Mesenchymal stem cell (in vitro differentiated cells and primary cell): ENCODE measurements around the gene GRHL1.
A peak's percentile ranks its signal among the peaks of the same experiment; 100 is the strongest.

Source experiments
- DNase-seq: peaks from one replicate; pipeline ENCODE4 v3.0.0-alpha.2; 2013
- H2AFZ ChIP-seq: one replicate; pipeline ENCODE4 v1.6.1; 2013; ENCODE audit warnings: low read depth, mild to moderate bottlenecking, control low read depth, inconsistent platforms, low read length, moderate library complexity
- H2AK5ac ChIP-seq: 2 replicates; pipeline ENCODE4 v1.6.1; 2013; ENCODE audit warnings: low read length, moderate library complexity, mild to moderate bottlenecking, inconsistent platforms; ENCODE audit not compliant: severe bottlenecking
- H2BK120ac ChIP-seq: one replicate; pipeline ENCODE4 v1.6.1; 2013; ENCODE audit warnings: low read depth, mild to moderate bottlenecking, inconsistent platforms, low read length, moderate library complexity
- H2BK12ac ChIP-seq, 2 experiments: one replicate each; pipeline ENCODE4 v1.6.1; 2013; ENCODE audit warnings: inconsistent platforms in 2 of 2, low read length in 2 of 2, mild to moderate bottlenecking in 2 of 2, moderate library complexity in 2 of 2, control low read depth in 1 of 2
- H2BK15ac ChIP-seq: one replicate; pipeline ENCODE4 v1.6.1; 2013; ENCODE audit warnings: mild to moderate bottlenecking, low read depth, inconsistent platforms; ENCODE audit not compliant: poor library complexity, severe bottlenecking
- H2BK5ac ChIP-seq: 2 replicates; pipeline ENCODE4 v1.6.1; 2013; ENCODE audit warnings: low read depth, mild to moderate bottlenecking, low read length, control low read depth, inconsistent platforms; ENCODE audit not compliant: poor library complexity, severe bottlenecking
- H3K14ac ChIP-seq, 2 experiments: one replicate each; pipeline ENCODE4 v1.6.1; 2013; ENCODE audit warnings: inconsistent platforms in 2 of 2, low read length in 2 of 2, control low read depth in 1 of 2, mild to moderate bottlenecking in 1 of 2, moderate library complexity in 1 of 2
- H3K18ac ChIP-seq, 2 experiments: one replicate each; pipeline ENCODE4 v1.6.1; 2013; ENCODE audit warnings: inconsistent platforms in 2 of 2, low read length in 2 of 2, control low read depth in 1 of 2, low read depth in 1 of 2, mild to moderate bottlenecking in 1 of 2
- H3K23ac ChIP-seq, 2 experiments: one replicate each; pipeline ENCODE4 v1.6.1; 2013; ENCODE audit warnings: inconsistent platforms in 2 of 2, low read length in 2 of 2, mild to moderate bottlenecking in 2 of 2, moderate library complexity in 2 of 2, control low read depth in 1 of 2
- H3K27ac ChIP-seq: 2 replicates; pipeline ENCODE4 v1.5.1; 2013; ENCODE audit warnings: mild to moderate bottlenecking, moderate library complexity, low read length, control low read depth, inconsistent platforms; ENCODE audit not compliant: poor library complexity, severe bottlenecking
- H3K27me3 ChIP-seq, 2 experiments: 2 replicates each; pipeline versions ENCODE4 v1.6.1 to v1.7.0; 2013; ENCODE audit warnings: low read length in 2 of 2, mild to moderate bottlenecking in 2 of 2, moderate library complexity in 2 of 2, control low read depth in 1 of 2, inconsistent platforms in 1 of 2; ENCODE audit not compliant: control insufficient read depth in 1 of 2, insufficient read depth in 1 of 2
- H3K36me3 ChIP-seq, 2 experiments: 2 replicates each; pipeline versions ENCODE4 v1.6.1 to v1.7.0; 2013; ENCODE audit warnings: low read length in 2 of 2, control low read depth in 1 of 2, inconsistent platforms in 1 of 2, low read depth in 1 of 2, mild to moderate bottlenecking in 1 of 2; ENCODE audit not compliant: insufficient read depth in 2 of 2, control insufficient read depth in 1 of 2
- H3K4ac ChIP-seq, 2 experiments: one replicate each; pipeline ENCODE4 v1.6.1; 2013; ENCODE audit warnings: inconsistent platforms in 2 of 2, low read length in 2 of 2, mild to moderate bottlenecking in 2 of 2, moderate library complexity in 2 of 2, control low read depth in 1 of 2, low read depth in 1 of 2
- H3K4me1 ChIP-seq: 2 replicates; pipeline ENCODE4 v1.6.1; 2013; ENCODE audit warnings: low read depth, low read length, control low read depth; ENCODE audit not compliant: control insufficient read depth, insufficient read depth
- H3K4me2 ChIP-seq: 2 replicates; pipeline ENCODE4 v1.6.1; 2013; ENCODE audit warnings: low read length, mild to moderate bottlenecking, inconsistent platforms; ENCODE audit not compliant: poor library complexity, severe bottlenecking
- H3K4me3 ChIP-seq, 2 experiments: 2 replicates each; pipeline versions ENCODE4 v1.5.1 to v1.7.0; 2013; ENCODE audit warnings: low read length in 2 of 2, mild to moderate bottlenecking in 2 of 2, control low read depth in 1 of 2, low read depth in 1 of 2; ENCODE audit not compliant: insufficient read depth in 1 of 2
- H3K79me1 ChIP-seq: replicated peaks from 2 replicates; pipeline ENCODE4 v1.6.1; 2013; ENCODE audit warnings: mild to moderate bottlenecking, control low read depth, low read length, inconsistent platforms; ENCODE audit not compliant: poor library complexity, severe bottlenecking
- H3K9ac ChIP-seq: 2 replicates; pipeline ENCODE4 v1.7.0; 2013; ENCODE audit warnings: mild to moderate bottlenecking, low read length, moderate library complexity
- H3K9me3 ChIP-seq: 2 replicates; pipeline ENCODE4 v1.7.0; 2013; ENCODE audit warnings: mild to moderate bottlenecking, low read length; ENCODE audit not compliant: control insufficient read depth
- H4K8ac ChIP-seq: one replicate; pipeline ENCODE4 v1.6.1; 2013; ENCODE audit warnings: inconsistent platforms, mild to moderate bottlenecking, low read length, moderate library complexity
- H4K91ac ChIP-seq: one replicate; pipeline ENCODE4 v1.6.1; 2013; ENCODE audit warnings: mild to moderate bottlenecking, low read length, inconsistent platforms
- WGBS: methylation state at CpG from one replicate; pipeline ENCODE4 v1.1.7; 2013; ENCODE audit warnings: mixed read lengths; 5-methylcytosine and 5-hydroxymethylcytosine counted together

GRHL1 gene

DNA sequence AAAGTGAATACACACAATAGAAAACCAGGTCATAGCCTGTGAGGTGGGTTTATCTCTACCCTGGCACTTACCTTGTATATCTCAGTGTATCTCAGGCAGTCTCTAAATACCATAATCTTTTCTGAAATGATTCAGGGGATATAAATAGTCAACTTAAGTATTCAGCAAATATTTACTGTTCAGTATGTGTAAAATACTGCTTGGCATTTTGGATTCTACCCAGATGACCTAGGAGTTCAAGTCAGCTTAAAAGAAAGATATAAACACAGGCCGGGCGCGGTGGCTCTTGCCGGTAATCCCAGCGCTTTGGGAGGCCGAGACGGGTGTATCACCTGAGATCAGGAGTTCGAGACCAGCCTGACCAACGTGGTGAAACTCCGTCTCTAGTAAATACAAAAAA is 23.8 kb downstream of the GRHL1 start:
- Histone ChIP-seq H3K14ac (no peak overlapping the region), H3K36me3 (no peaks in the 10 kb centered on the region), H2AFZ (no peak overlapping the region), H4K91ac (no peak overlapping the region), H3K4ac (no peak overlapping the region), H3K4me1 (peaks cover 19% of the 10 kb centered on the region), H2BK5ac (no peak overlapping the region), H3K27me3 (no peaks in the 10 kb centered on the region), H3K27ac (no peak overlapping the region), H2BK120ac (no peak overlapping the region), H4K8ac (no peak overlapping the region), H2AK5ac (no peak overlapping the region), H3K79me1 (no peaks in the 10 kb centered on the region), H3K4me2 (no peak overlapping the region), H2BK12ac (no peak overlapping the region), H2BK15ac (no peak overlapping the region), H3K9me3 (no peaks in the 10 kb centered on the region), H3K9ac (no peak overlapping the region), H3K4me3 (no peak overlapping the region), H3K23ac (no peak overlapping the region), H3K18ac (no peak overlapping the region)
- WGBS = 76% methylated on average over 10 of the region's 10 CpGs
- DNase-seq = peak; percentile 48

DNA sequence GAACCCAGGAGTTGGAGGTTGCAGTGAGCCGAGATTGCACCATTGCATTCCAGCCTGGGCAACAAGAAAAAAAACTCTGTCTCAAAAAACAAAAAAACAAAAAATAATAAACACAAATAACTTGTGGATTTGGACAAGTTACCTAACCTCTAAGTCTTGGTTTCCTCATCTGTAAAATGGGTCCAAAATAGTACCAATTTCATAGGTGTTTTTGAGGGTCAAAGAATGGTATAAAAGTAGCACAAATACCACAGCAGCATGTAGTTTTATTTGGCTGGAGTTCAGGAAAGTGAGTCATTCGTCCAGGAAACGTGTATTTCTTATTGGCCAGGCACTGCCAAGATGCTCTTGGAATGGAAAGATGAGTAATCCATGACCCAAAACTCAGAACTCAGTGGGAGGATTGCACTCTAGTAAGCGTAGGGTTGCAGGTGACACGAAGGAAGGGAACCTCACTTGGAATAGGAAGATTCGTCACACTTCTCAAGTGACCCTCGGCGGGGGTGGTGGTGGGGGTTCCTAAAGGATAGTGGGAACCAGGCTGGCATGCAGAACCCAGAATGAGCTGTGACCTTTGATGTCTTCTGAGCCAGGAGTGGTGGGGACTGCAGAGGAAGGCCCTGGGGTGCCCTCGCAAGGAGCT is 24.4 kb downstream of the GRHL1 start:
- Histone ChIP-seq H3K4me1 (peaks cover 21% of the 10 kb centered on the region), H3K36me3 (no peaks in the 10 kb centered on the region), H3K27ac (peak overlapping the region; percentile 21), H2BK12ac (no peak overlapping the region), H4K8ac (no peak overlapping the region), H2AFZ (no peak overlapping the region), H3K27me3 (no peaks in the 10 kb centered on the region), H3K23ac (no peak overlapping the region), H2BK120ac (no peak overlapping the region), H3K14ac (no peak overlapping the region), H3K9ac (no peak overlapping the region), H3K4me3 (no peak overlapping the region), H4K91ac (no peak overlapping the region), H3K4ac (no peak overlapping the region), H3K4me2 (no peak overlapping the region), H3K18ac (no peak overlapping the region), H2AK5ac (peak overlapping the region; percentile 1), H2BK5ac (no peak overlapping the region), H2BK15ac (no peak overlapping the region), H3K79me1 (no peaks in the 10 kb centered on the region), H3K9me3 (no peaks in the 10 kb centered on the region)
- peak; percentile 92 for DNase-seq
- WGBS = 35% methylated on average over 9 of the region's 9 CpGs

DNA sequence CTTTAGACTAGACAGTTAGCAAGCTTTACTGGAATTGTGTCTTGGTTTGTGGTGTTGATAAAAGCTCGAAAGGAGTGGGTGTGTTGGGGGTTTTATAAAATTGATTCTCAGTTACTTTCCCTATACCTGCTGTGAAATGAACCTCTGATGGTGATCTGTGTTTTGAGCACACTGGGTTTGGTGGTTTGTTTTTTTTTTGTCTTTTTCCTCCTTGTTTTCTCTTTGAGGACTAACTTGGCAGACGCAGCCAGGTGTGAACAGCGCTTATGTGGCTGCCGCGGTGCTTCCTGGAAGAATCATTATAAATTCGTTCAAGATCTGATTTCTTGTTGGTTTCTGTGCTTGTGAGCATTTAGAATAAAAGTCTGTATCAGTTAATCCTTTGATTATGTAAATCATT is 28.5 kb downstream of the GRHL1 start:
- H3K14ac ChIP-seq = no peak overlapping the region
- no peak overlapping the region for H4K8ac ChIP-seq
- H3K23ac ChIP-seq = no peak overlapping the region
- H2AFZ ChIP-seq = no peak overlapping the region
- H2BK12ac ChIP-seq = no peak overlapping the region
- no peak overlapping the region for H3K4me3 ChIP-seq
- H2AK5ac ChIP-seq = no peak overlapping the region
- H4K91ac ChIP-seq = no peak overlapping the region
- no peak overlapping the region for H2BK120ac ChIP-seq
- H3K79me1 ChIP-seq = no peaks in the 10 kb centered on the region
- H3K4me2 ChIP-seq = peak overlapping the region; percentile 33
- WGBS = 88% methylated on average over 5 of the region's 6 CpGs
- H3K27ac ChIP-seq = peak overlapping the region; percentile 56
- DNase-seq = no peak
- no peak overlapping the region for H3K18ac ChIP-seq
- H3K9ac ChIP-seq = no peak overlapping the region
- H3K4ac ChIP-seq = no peak overlapping the region
- peaks cover 20% of the 10 kb centered on the region for H3K4me1 ChIP-seq
- H3K27me3 ChIP-seq = no peaks in the 10 kb centered on the region
- no peak overlapping the region for H2BK15ac ChIP-seq
- H3K36me3 ChIP-seq = no peaks in the 10 kb centered on the region
- H3K9me3 ChIP-seq = no peaks in the 10 kb centered on the region
- peak overlapping the region; percentile 58 for H2BK5ac ChIP-seq

DNA sequence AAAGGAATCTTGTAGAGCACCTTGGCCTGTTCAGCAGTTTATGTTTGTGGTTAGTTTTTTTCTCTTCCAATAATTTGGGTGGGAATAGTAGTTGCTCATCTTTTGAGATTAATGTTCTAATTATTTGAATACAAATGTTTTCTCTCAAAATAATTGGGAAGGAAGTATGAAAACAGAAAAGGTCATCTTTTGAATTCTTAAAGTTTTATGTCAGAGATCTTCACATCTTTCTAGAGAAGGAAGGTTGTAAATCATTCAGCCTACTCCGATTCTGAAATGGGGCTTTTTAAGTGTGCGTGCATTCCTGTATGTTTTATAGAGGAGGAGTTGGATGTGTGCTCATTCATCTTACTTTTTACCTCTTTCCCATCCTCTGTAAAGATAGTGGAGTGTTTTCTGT is 29.0 kb downstream of the GRHL1 start:
- Histone ChIP-seq H3K4me1 (peaks cover 18% of the 10 kb centered on the region), H4K91ac (no peak overlapping the region), H3K18ac (no peak overlapping the region), H3K9me3 (no peaks in the 10 kb centered on the region), H3K27me3 (no peaks in the 10 kb centered on the region), H3K4me3 (no peak overlapping the region), H2BK5ac (no peak overlapping the region), H2BK15ac (no peak overlapping the region), H3K9ac (no peak overlapping the region), H3K4me2 (no peak overlapping the region), H3K36me3 (no peaks in the 10 kb centered on the region), H3K23ac (no peak overlapping the region), H2AK5ac (no peak overlapping the region), H2BK12ac (no peak overlapping the region), H3K79me1 (no peaks in the 10 kb centered on the region), H3K14ac (no peak overlapping the region), H3K27ac (no peak overlapping the region), H2AFZ (no peak overlapping the region), H4K8ac (no peak overlapping the region), H2BK120ac (no peak overlapping the region), H3K4ac (no peak overlapping the region)
- no peak for DNase-seq
- no CpG with 5 or more reads among the region's 2 CpGs for WGBS
